Middle frontal gyrus (tissue), 1 donor: Measurements from ENCODE around the gene NUTM2F.
"Not testable (repeated sequence)": the region's sequence is repeated elsewhere in the genome, so short reads cannot be mapped to it uniquely, and the experiment has no call there.

Source experiments
- DNase-seq: peaks from one replicate; pipeline ENCODE4 v3.0.0-alpha.2; 2015; ENCODE audit warnings: low spot score; ENCODE audit errors: extremely low spot score

The NUTM2F gene

GRCh38 chr9:94328544-94328943 lies at the start of gene NUTM2F:
Gene NUTM2F (minus strand): TSS chr9:94328644. CDS start chr9:94328623, 21 bp downstream.
- not testable (repeated sequence) for DNase-seq

GRCh38 chr9:94375197-94375596 lies 46.8 kb upstream of the NUTM2F start:
- not testable (repeated sequence) for DNase-seq

GRCh38 chr9:94374176-94375056 lies 46.0 kb upstream of the NUTM2F start:
- peak; percentile 56 for DNase-seq

- DNase-seq, result not testable (repeated sequence)
Observed at GRCh38 chr9:94373779-94374175, 45.3 kb upstream of the NUTM2F start.

- DNase-seq, result not testable (repeated sequence)
Observed at GRCh38 chr9:94370266-94370665, 41.8 kb upstream of the NUTM2F start.

- not testable (repeated sequence) for DNase-seq
Observed at GRCh38 chr9:94364093-94364614, 35.7 kb upstream of the NUTM2F start.

- DNase-seq, result not testable (repeated sequence)
Observed at GRCh38 chr9:94357158-94357557, 28.7 kb upstream of the NUTM2F start.

GRCh38 chr9:94351901-94352723 lies 23.7 kb upstream of the NUTM2F start:
- not testable (repeated sequence) for DNase-seq

- DNase-seq, result not testable (repeated sequence)
Observed at GRCh38 chr9:94348754-94349153, 20.3 kb upstream of the NUTM2F start.

GRCh38 chr9:94347451-94347850 lies 19.0 kb upstream of the NUTM2F start:
- not testable (repeated sequence) for DNase-seq

GRCh38 chr9:94341703-94342102 lies 13.3 kb upstream of the NUTM2F start:
- not testable (repeated sequence) for DNase-seq

GRCh38 chr9:94340750-94341149 lies 12.3 kb upstream of the NUTM2F start:
- DNase-seq, result not testable (repeated sequence)

- not testable (repeated sequence) for DNase-seq
Observed at GRCh38 chr9:94339657-94340056, 11.2 kb upstream of the NUTM2F start.

- not testable (repeated sequence) for DNase-seq
Observed at GRCh38 chr9:94338723-94339122, 10.3 kb upstream of the NUTM2F start.

GRCh38 chr9:94336445-94336844 lies 8.0 kb upstream of the NUTM2F start:
- DNase-seq, result not testable (repeated sequence)

GRCh38 chr9:94325583-94325982 lies 2.9 kb downstream of the NUTM2F start:
- not testable (repeated sequence) for DNase-seq

- DNase-seq, result not testable (repeated sequence)
Observed at GRCh38 chr9:94323153-94323798, 5.2 kb downstream of the NUTM2F start.

- DNase-seq, result not testable (repeated sequence)
Observed at GRCh38 chr9:94322342-94322940, 6.0 kb downstream of the NUTM2F start.

GRCh38 chr9:94317949-94318657 lies 10.3 kb downstream of the NUTM2F start:
- not testable (repeated sequence) for DNase-seq

GRCh38 chr9:94316236-94316635 lies 12.2 kb downstream of the NUTM2F start:
- not testable (repeated sequence) for DNase-seq
